ENCODE measurements around the gene SLC26A1. TPM values are rescaled to one million over a fixed set of nuclear protein-coding genes. Genes with fewer than 3 reads are reported as not detected.

The SLC26A1 gene
- total RNA-seq, 4 donors from 2014 or later = 0.44 to 0.57 TPM; not detected in 2

DNA sequence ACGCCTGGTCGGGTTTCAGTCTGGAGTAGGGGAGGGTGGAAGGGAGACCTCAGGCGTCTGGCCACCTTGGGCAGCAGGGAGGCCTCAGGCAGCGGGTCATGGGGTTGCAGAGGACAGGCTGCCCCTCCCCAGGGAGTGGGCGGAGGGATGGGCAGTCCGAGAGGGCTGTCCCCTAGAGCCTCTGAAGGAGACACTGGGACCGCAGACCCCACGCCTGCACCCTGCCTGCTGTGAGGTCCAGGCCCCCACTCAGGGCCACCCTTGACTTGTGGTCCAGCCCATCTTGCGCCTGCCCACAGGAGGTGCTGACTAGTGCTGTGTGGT, 34.7 kb upstream of the SLC26A1 start:
- TF ChIP-seq, protein P1, sequence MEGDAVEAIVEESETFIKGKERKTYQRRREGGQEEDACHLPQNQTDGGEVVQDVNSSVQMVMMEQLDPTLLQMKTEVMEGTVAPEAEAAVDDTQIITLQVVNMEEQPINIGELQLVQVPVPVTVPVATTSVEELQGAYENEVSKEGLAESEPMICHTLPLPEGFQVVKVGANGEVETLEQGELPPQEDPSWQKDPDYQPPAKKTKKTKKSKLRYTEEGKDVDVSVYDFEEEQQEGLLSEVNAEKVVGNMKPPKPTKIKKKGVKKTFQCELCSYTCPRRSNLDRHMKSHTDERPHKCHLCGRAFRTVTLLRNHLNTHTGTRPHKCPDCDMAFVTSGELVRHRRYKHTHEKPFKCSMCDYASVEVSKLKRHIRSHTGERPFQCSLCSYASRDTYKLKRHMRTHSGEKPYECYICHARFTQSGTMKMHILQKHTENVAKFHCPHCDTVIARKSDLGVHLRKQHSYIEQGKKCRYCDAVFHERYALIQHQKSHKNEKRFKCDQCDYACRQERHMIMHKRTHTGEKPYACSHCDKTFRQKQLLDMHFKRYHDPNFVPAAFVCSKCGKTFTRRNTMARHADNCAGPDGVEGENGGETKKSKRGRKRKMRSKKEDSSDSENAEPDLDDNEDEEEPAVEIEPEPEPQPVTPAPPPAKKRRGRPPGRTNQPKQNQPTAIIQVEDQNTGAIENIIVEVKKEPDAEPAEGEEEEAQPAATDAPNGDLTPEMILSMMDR (IDR thresholded peaks at IDR 0.05; ENCODE audit: low read depth) = no peak

DNA sequence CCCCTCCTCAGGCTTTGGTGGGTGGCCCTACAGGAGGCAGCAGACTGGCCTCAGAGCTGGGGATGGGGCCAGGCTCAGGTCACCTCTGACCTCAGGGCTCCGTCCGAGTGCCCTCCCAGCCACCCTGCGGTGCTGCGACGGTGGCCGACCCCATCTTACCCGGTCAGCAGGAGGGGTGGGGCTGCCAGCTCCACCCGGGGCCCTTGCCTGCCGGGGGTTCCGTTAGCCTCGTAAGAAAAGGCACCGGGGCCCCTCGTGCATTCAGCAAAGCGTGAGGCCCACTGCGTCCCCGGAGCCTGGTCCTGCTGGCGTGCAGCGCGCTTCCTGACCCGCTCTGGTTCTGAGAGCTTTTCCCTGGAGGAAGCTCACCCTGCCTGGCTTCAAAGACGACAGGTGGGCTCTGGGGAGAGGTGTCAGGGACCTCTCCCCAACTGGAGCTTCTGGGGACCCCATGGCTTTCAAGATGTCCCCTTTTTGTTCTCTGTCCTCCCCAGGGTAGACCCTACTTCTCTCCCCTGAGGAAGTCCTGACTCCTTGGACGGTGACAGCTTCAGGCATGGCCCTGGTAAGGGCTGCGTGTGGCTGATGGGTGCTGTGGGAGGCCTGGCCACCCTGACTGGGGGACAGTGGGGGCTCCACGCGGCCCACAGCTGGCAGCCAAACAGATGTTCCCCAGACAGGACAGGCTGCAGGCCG, 34.2 kb upstream of the SLC26A1 start:
- TF ChIP-seq, protein P1 (IDR thresholded peaks at IDR 0.05; ENCODE audit: low read depth) = no peak

DNA sequence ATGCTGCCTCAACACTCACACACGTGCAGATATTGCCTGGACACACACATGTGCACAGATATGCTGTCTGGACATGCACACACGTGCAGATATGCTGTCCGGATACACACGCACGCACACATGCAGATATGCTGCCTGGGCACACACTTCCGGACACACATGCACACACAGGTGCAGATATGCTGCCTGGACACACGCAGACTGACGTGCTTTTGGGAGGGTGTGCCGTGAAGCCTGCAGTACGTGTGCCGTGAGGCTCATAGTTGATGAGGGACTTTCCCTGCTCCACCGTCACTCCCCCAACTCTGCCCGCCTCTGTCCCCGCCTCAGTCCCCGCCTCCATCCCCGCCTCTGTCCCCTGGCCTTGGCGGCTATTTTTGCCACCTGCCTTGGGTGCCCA, 32.9 kb upstream of the SLC26A1 start:
- TF ChIP-seq, protein P1 (IDR thresholded peaks at IDR 0.05; ENCODE audit: low read depth) = no peak

DNA sequence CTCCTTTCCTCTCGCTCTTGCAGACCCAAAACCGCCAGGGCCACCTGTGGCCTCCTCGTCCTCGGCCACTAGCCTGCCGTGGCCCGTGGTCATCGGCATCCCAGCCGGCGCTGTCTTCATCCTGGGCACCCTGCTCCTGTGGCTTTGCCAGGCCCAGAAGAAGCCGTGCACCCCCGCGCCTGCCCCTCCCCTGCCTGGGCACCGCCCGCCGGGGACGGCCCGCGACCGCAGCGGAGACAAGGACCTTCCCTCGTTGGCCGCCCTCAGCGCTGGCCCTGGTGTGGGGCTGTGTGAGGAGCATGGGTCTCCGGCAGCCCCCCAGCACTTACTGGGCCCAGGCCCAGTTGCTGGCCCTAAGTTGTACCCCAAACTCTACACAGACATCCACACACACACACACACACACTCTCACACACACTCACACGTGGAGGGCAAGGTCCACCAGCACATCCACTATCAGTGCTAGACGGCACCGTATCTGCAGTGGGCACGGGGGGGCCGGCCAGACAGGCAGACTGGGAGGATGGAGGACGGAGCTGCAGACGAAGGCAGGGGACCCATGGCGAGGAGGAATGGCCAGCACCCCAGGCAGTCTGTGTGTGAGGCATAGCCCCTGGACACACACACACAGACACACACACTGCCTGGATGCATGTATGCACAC, 31.8 kb upstream of the SLC26A1 start:
- TF ChIP-seq, protein P1 (IDR thresholded peaks at IDR 0.05; ENCODE audit: low read depth) = no peak

DNA sequence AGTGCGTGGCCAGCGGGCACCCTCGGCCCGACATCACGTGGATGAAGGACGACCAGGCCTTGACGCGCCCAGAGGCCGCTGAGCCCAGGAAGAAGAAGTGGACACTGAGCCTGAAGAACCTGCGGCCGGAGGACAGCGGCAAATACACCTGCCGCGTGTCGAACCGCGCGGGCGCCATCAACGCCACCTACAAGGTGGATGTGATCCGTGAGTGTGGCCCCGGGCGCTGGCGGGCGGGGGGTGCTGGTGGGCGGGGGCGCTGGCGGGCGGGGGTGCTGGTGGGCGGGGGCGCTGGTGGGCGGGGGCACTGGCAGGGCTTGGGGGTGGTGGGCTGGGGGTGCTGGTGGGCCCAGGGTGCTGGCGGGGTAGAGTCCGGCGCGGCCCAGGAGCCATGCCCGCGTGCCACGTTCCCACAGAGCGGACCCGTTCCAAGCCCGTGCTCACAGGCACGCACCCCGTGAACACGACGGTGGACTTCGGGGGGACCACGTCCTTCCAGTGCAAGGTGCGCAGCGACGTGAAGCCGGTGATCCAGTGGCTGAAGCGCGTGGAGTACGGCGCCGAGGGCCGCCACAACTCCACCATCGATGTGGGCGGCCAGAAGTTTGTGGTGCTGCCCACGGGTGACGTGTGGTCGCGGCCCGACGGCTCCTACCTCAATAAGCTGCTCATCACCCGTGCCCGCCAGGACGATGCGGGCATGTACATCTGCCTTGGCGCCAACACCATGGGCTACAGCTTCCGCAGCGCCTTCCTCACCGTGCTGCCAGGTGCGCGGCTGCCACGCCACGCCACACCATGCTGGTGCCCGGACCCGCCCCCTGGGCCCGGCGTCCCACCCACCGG, 30.9 kb upstream of the SLC26A1 start:
- TF ChIP-seq, protein P1 (IDR thresholded peaks at IDR 0.05; ENCODE audit: low read depth) = no peak

DNA sequence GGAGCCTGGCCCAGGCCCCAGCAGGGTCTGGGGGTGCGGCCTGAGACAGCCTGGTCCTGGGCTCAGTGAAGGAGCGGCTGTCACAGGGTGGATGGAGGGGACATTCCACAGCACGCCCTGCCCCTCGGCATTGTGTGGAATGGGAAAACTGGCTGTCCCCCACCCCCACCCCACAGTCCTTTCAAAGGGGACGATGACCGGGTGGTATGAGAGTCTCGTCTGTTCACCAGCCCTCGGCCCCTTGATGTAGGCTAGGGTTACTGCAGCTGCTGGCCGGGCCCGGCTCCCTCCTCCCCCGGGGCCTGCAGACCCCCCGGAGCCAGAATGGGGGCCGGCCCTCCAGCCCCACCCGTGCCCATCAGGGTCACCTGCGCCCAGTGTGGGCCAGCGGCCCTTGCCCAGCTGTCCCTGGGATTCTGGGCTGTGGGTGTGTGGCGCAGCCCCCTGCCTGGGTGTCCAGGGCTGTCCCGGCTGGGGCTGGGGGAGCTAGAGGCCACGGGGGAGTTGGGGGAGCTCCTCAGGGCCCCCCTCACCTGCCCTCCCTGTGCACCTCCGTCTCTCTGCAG, 30.0 kb upstream of the SLC26A1 start:
- TF ChIP-seq, protein P1 (IDR thresholded peaks at IDR 0.05; ENCODE audit: low read depth) = no peak

DNA sequence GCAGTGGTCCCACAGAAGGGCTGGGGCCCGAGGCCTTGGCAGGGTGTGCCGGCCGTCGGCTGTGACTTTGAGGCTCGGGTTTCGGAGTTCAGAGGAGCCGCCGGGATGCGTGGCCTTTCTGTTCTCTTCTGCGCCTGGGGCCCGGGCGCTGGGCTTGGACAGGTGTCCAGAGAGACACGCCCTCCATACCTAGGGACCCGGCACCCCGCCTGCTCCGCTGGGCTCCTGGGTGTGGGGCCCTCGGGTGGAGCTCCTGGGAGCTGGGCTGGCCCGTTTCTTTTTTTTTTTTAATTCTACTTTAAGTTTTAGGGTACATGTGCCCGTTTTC, 29.5 kb upstream of the SLC26A1 start:
- TF ChIP-seq, protein P1 (IDR thresholded peaks at IDR 0.05; ENCODE audit: low read depth) = no peak
